H1 (cell line): ENCODE data around the gene SLC4A1. TPM values are rescaled to one million over a fixed set of nuclear protein-coding genes. Genes with fewer than 3 reads are reported as not detected.
A peak's percentile ranks its signal among the peaks of the same experiment; 100 is the strongest.

Source experiments
- ATF2 ChIP-seq: IDR thresholded peaks from 2 replicates; pipeline ENCODE4 v1.6.1; 2012; ENCODE audit warnings: low read length, inconsistent platforms
- CBX8 ChIP-seq: fragments of 300-800, 300-1000 bp; sonication (generic); IDR thresholded peaks from 2 replicates; pipeline ENCODE4 v1.7.1; 2016; ENCODE audit warnings: low read depth, low read length, borderline replicate concordance
- CEBPB ChIP-seq: IDR thresholded peaks from 2 replicates; pipeline ENCODE4 v1.6.1; 2012; ENCODE audit warnings: low read depth, low read length
- CHD2 ChIP-seq: IDR thresholded peaks from 2 replicates; pipeline ENCODE4 v1.6.1; 2012; ENCODE audit warnings: low read length, improper control_type of control experiment
- CREB1 ChIP-seq: IDR thresholded peaks from 2 replicates; pipeline ENCODE4 v1.6.1; 2012; ENCODE audit warnings: inconsistent platforms
- CTBP2 ChIP-seq: IDR thresholded peaks from 2 replicates; pipeline ENCODE4 v1.7.0; 2011; ENCODE audit warnings: borderline replicate concordance, mild to moderate bottlenecking, moderate library complexity, mixed read lengths, low read length; ENCODE audit not compliant: insufficient read depth, insufficient read length
- EZH2 ChIP-seq: fragments of 200-600 bp; sonication (generic); IDR thresholded peaks from 2 replicates; pipeline ENCODE4 v1.7.1; 2012; ENCODE audit warnings: low read depth, mild to moderate bottlenecking, moderate library complexity, low read length, inconsistent platforms; ENCODE audit not compliant: severe bottlenecking
- GABPA ChIP-seq: IDR thresholded peaks from 2 replicates; pipeline ENCODE4 v1.6.1; 2011; ENCODE audit warnings: mild to moderate bottlenecking, low read length, moderate library complexity, borderline replicate concordance; ENCODE audit not compliant: insufficient read depth
- GTF2F1 ChIP-seq: IDR thresholded peaks from 2 replicates; pipeline ENCODE4 v1.6.1; 2012; ENCODE audit warnings: low read depth, low read length, improper control_type of control experiment, borderline replicate concordance
- HDAC6 ChIP-seq: IDR thresholded peaks from one replicate; pipeline ENCODE4 v1.7.1; 2012; ENCODE audit warnings: low read depth, mild to moderate bottlenecking, inconsistent platforms, low read length, moderate library complexity
- KDM4A ChIP-seq: IDR thresholded peaks from one replicate; pipeline ENCODE4 v1.7.1; 2012; ENCODE audit warnings: low read depth, mild to moderate bottlenecking, moderate library complexity, low read length, inconsistent platforms; ENCODE audit not compliant: severe bottlenecking
- KDM5A ChIP-seq: fragments of 200-600 bp; IDR thresholded peaks from 2 replicates; pipeline ENCODE4 v1.7.1; 2012; ENCODE audit warnings: mild to moderate bottlenecking, low read length, inconsistent platforms, mixed read lengths
- NRF1 ChIP-seq: IDR thresholded peaks from 2 replicates; pipeline ENCODE4 v1.6.1; 2011; ENCODE audit warnings: mild to moderate bottlenecking, low read depth, low read length, improper control_type of control experiment
- RNF2 ChIP-seq: fragments of 200-900, 300-1000 bp; sonication (generic); IDR thresholded peaks from 2 replicates; pipeline ENCODE4 v1.7.1; 2016; ENCODE audit warnings: borderline replicate concordance, low read depth, mild to moderate bottlenecking, antibody characterized with exemption, low read length; ENCODE audit not compliant: poor library complexity, severe bottlenecking; ENCODE audit errors: missing control alignments
- SAP30 ChIP-seq: fragments of 300-600 bp; sonication (generic); IDR thresholded peaks from 2 replicates; pipeline ENCODE4 v1.7.1; 2012; ENCODE audit warnings: low read length, moderate library complexity, mild to moderate bottlenecking, inconsistent platforms; ENCODE audit not compliant: insufficient read depth, insufficient replicate concordance
- SIRT6 ChIP-seq: IDR thresholded peaks from one replicate; pipeline ENCODE4 v1.7.1; 2012; ENCODE audit warnings: low read length, inconsistent platforms
- SP1 ChIP-seq: IDR thresholded peaks from 2 replicates; pipeline ENCODE4 v1.6.1; 2011; ENCODE audit warnings: low read depth, low read length
- SP2 ChIP-seq: IDR thresholded peaks from 2 replicates; pipeline ENCODE4 v1.6.1; 2012; ENCODE audit warnings: mild to moderate bottlenecking, low read length, inconsistent platforms
- YY1 ChIP-seq: IDR thresholded peaks from 2 replicates; pipeline ENCODE4 v1.6.1; 2011; ENCODE audit warnings: low read depth, mild to moderate bottlenecking, low read length
- polyA plus RNA-seq, 7 experiments: library from polyadenylated mRNA; depleted of rRNA in 3 of 7; stranded (reverse) in 5 of 7; unstranded in 2 of 7; fragments of >200 nt in 5 of 7; fragments of 200-250 nt in 2 of 7; gene quantifications; 1 replicate in 5 of 7; 2 replicates in 1 of 7; 4 replicates in 1 of 7; pipeline versions ENCODE4 v1.2.1 to v1.2.3, GENCODE V29; 2011 to 2013; ENCODE audit warnings: missing spikeins in 2 of 7, mixed read lengths in 2 of 7
- total RNA-seq: library from RNA; stranded (reverse); fragmentation: NEBNext Ultra II Directional; extraction: Animal tissue kit (Norgen Biotek cat#: 25700); gene quantifications from 2 replicates; pipeline ENCODE4 v1.2.1, GENCODE V29; 2021
- TF ChIP-seq, protein P1 (sequence below), 3 experiments: IDR thresholded peaks; 1 replicate in 2 of 3; 2 replicates in 1 of 3; pipeline versions ENCODE4 v1.5.1 to v1.6.1; 2011; ENCODE audit warnings: low read length in 3 of 3, mild to moderate bottlenecking in 3 of 3, inconsistent platforms in 2 of 3, low read depth in 1 of 3, moderate library complexity in 1 of 3; ENCODE audit not compliant: insufficient read depth in 1 of 3; ENCODE audit errors: control extremely low read depth in 1 of 3

The SLC4A1 gene
- total and polyA plus RNA-seq, 2 of the 8 experiments (the other 6 are each of a cell fraction or from before 2014, with no cell fraction given) = 0.08 TPM; not detected in 1

DNA sequence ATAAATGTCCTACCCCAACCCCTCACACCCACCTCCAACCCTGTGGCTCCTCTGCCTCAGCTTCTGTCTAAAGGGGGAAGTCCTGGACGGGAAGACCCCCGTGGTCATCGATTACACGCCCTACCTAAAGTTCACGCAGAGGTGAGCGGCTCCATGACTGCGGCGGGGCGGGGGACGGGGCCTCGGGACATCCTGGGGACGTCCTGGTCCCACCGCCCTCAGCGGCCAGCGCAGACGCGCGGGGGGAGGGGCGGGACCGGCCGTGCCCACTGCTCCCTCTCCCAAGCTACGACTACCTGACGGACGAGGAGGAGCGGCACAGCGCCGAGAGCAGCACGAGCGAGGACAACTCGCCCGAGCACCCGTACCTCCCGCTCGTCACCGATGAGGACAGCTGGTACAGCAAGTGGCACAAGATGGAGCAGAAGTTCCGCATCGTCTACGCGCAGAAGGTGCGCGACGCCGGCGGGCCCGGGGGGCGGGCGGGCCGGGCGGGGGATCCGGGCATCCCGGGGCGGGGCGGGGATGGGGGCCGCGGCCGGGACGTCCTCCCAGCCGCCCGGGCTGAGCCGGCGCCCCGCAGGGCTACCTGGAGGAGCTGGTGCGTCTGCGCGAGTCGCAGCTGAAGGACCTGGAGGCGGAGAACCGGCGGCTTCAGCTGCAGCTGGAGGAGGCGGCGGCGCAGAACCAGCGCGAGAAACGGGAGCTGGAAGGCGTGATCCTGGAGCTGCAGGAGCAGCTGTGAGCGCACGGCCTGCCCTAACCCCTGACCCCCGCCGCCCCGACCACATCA is 47.1 kb upstream of the SLC4A1 start (continued):
- TF ChIP-seq GTF2F1 (no peak), CEBPB (no peak), CTBP2 (no peak), SAP30 (no peak), RNF2 (no peak), SP2 (no peak), SIRT6 (no peak), EZH2 (peak; percentile 12), SP1 (no peak), KDM4A (peak; percentile 66), KDM5A (no peak), CREB1 (peak; percentile 56; the same call in 1 of the 2 replicates), CHD2 (peak; percentile 87), HDAC6 (no peak), YY1 (no peak), CBX8 (no peak), GABPA (no peak), ATF2 (no peak), NRF1 (peak; percentile 45)
- TF ChIP-seq, protein P1, sequence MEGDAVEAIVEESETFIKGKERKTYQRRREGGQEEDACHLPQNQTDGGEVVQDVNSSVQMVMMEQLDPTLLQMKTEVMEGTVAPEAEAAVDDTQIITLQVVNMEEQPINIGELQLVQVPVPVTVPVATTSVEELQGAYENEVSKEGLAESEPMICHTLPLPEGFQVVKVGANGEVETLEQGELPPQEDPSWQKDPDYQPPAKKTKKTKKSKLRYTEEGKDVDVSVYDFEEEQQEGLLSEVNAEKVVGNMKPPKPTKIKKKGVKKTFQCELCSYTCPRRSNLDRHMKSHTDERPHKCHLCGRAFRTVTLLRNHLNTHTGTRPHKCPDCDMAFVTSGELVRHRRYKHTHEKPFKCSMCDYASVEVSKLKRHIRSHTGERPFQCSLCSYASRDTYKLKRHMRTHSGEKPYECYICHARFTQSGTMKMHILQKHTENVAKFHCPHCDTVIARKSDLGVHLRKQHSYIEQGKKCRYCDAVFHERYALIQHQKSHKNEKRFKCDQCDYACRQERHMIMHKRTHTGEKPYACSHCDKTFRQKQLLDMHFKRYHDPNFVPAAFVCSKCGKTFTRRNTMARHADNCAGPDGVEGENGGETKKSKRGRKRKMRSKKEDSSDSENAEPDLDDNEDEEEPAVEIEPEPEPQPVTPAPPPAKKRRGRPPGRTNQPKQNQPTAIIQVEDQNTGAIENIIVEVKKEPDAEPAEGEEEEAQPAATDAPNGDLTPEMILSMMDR (IDR thresholded peaks at IDR 0.05; ENCODE audit: control extremely low read depth in 1 of 3, insufficient read depth in 1 of 3, low read depth in 1 of 3, low read length in 3 of 3) = no peak
